HTERT RPE-1 (cell line): ENCODE data around the gene GLRX5.
"Not testable (repeated sequence)": the region's sequence is repeated elsewhere in the genome, so short reads cannot be mapped to it uniquely, and the experiment has no call there.

Experiments used
- in situ Hi-C: fragments of 300-500 bp; cut with MboI; formaldehyde crosslinking; loops from 4 replicates; pipeline ENCODE4 v1.14.3; 2020; ENCODE audit warnings: low sequenced_read_pairs

GLRX5 gene

DNA sequence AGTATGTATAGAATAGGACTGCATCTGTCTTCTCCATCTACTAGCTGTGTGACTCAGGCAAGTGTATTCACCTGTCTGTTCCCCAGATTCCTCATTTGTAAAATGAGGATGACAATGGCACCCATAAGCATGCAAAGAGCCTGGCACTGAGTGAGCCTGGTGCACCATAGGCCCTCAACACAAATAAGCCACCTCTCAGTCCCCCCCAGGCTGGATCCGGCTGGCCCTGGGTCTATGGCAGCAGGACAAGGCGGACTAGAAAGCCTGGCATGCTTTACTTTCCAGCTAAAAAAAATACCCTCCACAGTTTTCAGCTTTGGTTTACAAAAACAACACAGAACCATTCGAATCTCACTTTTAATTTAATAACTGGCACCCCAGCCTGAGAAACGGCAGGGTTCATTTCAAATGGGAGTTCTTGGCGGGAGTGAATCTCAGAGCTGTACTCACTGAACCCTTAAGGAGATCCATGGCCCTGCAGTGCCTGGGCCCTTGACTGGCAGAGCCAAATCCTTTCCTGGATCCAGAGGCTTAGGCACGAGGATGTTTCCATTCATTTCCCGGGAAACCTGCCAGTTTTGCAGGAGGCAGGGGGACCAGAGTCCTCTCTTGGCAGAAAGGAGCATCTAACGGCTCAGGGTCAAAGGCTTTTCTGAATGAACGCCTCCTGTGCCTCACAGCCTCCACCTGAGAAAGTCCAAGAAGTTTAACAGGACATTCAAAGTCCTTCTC, 36.1 kb upstream of the GLRX5 start:
- in situ Hi-C loops = no loop called here

DNA sequence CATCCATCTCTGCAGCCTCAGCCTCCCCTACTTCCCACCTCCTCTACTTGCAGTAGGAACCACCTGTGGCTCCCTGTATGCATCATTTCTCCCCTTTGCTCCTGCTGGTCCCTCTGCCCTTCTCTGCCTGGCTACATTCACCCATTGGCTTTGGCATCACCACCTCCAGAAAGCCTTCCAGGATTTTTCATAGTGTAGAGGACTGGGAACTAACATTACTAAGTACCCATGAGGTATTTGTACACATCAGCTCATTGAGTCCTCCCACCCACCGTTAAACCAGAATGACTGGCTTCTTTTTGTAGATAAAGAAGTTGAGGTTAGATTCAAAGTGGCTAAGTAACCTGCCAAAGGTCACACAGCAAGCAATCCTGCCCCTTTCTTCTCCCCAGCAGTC, 35.5 kb upstream of the GLRX5 start:
- in situ Hi-C loops = no loop called here

DNA sequence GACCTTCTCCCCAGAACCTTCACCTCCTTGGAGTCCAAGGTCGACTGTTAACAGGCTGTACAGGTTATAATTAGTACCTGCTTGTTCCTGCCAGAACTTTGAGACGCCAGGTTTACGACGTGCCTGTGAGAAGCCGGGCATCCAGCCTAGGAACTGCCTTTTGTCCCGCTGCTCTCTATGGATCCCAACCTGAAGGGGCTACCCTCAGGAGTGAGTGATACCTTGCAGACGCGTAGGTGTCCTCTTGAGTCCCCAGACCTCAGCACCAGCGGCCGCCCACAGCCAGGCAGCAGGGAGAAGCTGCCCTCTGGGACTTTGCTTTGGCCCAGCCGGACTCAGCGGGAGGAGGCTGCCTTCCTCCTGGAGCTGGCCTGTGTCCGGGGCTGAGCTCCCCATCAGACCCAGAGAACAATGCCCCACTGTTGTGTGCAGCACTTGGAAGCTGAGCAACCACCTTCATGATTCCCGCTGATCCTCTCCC, 34.6 kb upstream of the GLRX5 start:
- in situ Hi-C loops = no loop called here

GRCh38 chr14:95500772-95501401, 34.0 kb upstream of the GLRX5 start:
- in situ Hi-C loops = no loop called here

GRCh38 chr14:95502381-95502950, 32.4 kb upstream of the GLRX5 start:
- in situ Hi-C loops = no loop called here

- in situ Hi-C loops = no loop called here
Measured at GRCh38 chr14:95503365-95504134, 31.3 kb upstream of the GLRX5 start.

GRCh38 chr14:95504135-95505029, 30.5 kb upstream of the GLRX5 start:
- in situ Hi-C loops = no loop called here

GRCh38 chr14:95505030-95505589, 29.7 kb upstream of the GLRX5 start:
- in situ Hi-C loops = no loop called here

DNA sequence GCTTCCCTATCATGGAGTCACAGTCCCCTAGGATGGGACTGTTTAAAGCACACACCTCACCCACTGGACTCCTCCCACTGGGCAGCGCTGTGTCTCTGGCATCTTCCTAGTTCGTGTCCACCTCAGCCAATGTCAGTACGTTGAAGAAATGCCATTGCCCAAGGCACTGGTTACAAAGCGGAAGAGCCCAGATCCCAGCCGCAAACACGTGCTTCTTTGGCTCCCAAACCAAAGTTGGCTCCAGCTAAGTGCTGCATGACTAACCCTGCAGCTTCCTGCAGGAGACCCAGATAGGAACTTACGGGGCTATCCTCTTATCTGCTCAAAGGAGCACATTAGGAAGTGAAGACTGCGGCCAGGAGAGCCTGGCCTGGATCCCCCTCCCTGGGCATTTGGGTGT, 27.7 kb upstream of the GLRX5 start:
- in situ Hi-C loops = no loop called here

GRCh38 chr14:95507701-95508103, 27.1 kb upstream of the GLRX5 start:
- in situ Hi-C loops = no loop called here

- in situ Hi-C loops = no loop called here
Measured at GRCh38 chr14:95508377-95508776, 26.5 kb upstream of the GLRX5 start.

DNA sequence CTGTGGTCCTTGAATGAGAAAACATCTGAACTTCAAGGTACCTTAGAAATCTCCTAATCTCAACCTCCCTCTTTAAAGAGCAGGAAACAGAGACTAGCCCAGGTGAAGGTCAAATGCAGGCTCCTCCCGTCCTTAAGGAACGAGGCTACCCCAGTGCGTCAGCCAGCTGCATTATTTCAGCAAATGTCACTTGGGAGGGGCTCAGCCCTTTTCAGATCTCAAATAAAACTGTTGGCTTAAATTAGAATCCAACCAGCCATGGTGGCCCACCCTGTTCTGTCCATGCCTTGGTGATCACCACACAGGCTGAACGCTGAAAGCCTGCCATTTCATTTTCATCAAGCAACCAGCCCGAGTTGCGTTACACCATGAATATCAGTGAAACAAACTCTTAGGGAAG, 25.4 kb upstream of the GLRX5 start:
- in situ Hi-C loops = no loop called here

DNA sequence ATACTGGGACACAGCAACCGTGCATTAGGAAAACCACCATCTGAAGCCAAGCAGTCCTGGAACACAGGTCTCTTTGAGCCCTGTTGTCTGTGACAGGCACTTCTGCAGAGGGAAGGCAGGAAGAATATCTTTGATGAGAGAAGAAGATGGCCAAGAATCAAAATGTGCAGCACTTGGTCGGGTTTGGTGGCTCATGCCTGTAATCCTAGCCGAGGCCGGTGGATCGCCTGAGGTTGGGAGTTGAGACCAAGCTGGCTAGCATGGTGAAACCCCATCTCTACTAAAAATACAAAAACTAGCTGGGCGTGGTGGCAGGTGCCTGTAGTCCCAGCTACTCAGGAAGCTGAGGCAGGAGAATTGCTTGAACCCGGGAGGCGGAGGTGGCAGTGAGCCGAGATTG, 24.5 kb upstream of the GLRX5 start:
- in situ Hi-C loops = not testable (repeated sequence)

DNA sequence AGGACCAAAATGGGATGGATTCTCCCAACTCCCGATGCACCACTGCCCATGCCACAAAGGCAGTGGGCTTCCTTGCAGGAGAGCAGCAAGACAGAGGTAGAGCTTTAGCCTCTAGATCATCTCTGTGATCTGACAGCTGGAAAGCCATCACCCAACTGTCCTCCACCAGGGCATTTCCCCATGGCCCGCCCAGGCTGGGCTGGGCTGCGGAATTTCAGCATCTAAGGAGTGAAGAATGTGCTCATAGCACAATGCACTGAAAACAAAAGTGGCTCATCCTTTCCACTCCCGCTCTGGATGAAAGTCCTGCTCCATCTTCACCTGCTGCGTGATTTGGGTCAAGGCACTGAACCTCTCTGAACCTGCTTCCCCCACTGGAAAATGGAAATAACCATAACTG, 24.0 kb upstream of the GLRX5 start:
- in situ Hi-C loops = no loop called here

DNA sequence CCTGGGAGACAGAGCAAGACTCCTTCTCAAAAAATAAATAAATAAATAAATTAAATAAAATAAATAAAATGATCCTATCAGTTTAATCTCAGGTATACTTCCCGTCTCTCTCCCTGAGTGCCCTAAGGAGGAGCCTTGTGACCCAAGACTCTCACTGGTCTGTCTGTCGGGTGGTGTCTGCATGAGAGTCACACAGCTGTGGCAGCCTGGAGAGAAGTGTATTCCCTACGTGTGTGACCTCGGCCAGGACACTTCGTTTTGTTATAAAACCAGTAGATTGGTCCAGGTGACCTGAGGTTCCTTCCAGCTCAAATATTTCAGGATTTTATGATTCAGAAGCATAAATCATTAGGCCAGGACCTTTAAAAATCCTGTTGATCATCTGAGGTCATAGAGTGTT, 23.2 kb upstream of the GLRX5 start:
- in situ Hi-C loops = no loop called here

GRCh38 chr14:95513291-95513690, 21.6 kb upstream of the GLRX5 start:
- in situ Hi-C loops = no loop called here

DNA sequence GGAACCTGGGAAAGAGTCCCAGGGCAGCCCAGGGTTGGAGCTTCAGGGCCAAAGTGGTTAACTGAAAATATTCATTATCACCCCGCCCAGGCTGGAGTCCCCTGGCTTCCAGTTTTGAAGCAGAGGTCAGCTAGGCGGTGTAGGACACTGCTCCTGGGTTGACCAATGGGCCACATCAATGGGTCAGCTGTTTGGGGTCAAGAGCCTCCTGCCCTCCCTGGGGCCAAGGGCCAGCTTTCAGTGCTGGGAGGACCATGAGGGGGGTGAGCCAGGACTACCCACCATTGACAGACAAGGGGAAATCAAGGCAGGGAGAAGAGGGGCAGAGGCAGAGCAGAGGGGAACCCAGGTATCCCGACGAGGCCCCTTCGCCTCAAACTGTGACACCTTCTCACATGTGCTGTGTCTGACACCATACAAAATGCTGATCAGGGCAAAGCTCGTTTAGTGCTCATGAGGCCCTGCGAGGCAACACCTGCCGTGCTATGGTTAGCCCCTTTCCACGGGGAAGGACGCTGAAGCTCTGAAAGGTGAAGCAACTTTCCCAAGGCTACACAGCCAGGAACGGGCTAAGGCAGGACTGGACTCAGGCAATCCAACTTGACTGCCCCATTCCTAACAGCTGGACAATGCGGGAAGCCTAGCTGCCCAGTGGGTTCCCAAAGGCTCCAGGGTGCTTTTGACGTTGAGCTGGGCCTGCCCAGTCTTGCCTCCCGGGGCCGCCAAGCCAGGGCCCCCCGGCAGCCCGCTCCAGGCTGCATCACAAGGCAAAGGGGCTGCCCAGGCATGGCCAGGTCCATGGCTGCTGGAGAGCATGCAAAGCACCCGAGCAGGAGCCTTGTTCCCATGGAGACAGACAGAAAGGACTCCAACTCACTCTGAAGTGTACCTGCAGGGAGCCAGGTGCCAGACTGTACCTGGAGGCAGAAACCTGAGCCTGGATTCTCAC, 20.4 kb upstream of the GLRX5 start:
- in situ Hi-C loops = no loop called here

- in situ Hi-C loops = no loop called here
Measured at GRCh38 chr14:95515080-95515489, 19.8 kb upstream of the GLRX5 start.
